HG03175 (cell line): ENCODE measurements around the gene EIF1.
"Not testable (repeated sequence)": the region's sequence is repeated elsewhere in the genome, so short reads cannot be mapped to it uniquely, and the experiment has no call there.

ENCODE experiments used
- ATAC-seq: cut with Tn5 transposase; IDR thresholded peaks from one replicate; pipeline ENCODE4 v1.9.1; 2021; ENCODE audit warnings: mild to moderate bottlenecking, moderate library complexity; ENCODE audit not compliant: unreplicated experiment

Gene EIF1

DNA sequence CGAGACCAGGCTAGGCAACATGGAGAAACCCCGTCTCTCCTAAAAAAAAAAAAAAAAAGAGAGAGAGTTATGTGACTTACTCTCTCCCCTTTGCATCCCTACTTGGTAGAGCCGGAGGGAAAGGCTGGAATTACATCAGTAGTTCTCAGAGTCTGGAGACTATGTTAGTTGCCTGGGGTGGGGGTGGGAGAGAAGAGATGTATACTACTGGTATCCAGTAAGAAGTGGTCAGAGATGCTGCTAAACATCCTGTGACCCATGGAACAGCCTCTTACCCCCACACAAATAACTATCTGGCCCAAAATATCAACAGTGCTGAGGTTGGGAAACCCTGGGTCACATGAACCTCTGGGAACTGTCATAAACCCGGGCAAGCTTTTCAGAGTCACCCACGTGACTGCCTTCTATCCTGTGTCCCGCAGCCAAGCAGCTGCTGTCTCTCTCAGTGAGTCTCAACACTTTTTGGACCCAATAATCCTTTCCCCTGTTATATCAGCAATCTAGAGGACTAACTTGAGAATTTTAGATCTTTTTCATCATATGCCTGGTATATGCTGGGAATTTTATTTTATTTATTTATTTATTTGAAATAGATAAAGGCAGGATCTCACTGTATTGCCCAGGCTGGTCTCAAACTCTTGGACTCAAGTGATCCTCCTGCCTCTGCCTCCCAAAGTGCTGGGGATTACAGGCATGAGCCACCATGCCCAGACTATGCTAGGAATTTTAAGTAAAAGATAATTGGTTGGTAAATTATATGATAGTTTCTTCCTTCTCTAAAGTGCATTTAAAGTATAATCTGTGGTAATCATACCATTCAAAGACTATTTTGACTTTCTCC, 8.7 kb downstream of the EIF1 start:
- ATAC-seq = no peak

DNA sequence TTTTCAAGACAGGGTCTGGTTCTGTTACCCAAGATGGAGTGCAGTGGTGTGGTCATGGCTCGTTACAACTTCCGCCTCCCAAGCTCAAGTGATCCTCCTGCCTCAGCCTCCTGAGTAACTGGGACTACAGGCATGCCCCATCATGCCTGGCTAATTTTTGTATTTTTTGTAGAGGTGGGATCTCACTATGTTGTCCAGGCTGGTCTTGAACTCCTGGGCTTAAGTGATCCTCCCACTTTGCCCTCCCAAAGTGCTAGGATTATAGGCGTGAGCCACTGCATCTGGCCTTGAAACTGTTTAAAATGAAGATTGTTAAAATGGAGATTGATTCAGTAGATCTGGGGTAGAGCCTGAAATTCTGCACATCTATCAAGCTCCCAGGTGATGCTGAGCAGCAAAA, 12.2 kb downstream of the EIF1 start:
- not testable (repeated sequence) for ATAC-seq

DNA sequence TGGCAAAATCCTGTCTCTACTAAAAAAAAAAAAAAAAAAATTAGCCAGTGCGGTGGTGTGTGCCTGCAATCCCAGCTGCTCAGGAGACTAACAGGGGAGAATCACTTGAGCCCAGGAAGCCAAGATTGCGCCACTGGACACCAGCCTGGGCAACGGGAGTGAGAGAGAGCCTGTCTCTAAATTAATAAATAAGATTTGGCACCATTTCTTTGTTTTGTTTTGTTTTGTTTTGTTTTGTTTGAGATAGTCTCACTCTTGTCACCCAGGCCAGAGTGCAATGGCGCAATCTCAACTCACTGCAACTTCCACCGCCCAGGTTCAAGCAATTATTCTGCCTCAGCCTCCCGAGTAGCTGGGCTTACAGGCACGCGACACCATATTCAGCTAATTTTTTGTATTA, 14.0 kb downstream of the EIF1 start:
- no peak for ATAC-seq

DNA sequence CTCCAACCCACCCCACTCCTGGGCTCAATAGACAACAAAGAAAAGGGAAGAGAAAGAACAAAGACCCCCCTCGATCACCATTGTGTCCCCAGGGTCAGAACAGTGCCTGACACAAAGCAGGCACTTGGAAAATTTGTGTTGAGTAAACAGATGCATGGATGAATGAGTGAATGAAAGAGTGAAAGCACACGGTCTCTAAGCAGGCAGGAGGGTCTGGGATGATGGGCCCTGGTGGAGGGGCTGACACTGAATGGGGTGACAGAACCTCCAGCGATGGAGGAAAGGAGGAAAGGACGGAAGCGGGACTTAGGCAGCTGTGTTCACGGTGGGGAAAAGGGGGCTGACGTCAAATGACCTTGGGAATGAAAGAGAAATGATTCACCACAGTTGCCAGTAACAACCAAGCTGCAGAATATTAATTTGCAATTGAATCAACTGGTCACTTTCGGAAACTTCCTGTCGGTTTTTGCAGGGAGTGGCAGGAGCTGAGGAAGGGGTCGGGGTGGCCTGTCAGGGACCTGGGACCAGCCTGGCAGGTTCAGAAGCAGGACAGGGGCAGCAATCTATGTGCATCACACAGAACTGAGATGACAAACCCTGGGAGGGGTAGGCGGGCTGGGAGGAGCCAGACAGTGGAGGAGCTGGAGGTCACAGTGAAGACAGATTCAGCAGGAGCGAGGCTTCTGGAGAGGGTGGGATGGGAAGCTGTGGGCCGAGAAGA, 16.7 kb downstream of the EIF1 start:
- ATAC-seq = no peak

DNA sequence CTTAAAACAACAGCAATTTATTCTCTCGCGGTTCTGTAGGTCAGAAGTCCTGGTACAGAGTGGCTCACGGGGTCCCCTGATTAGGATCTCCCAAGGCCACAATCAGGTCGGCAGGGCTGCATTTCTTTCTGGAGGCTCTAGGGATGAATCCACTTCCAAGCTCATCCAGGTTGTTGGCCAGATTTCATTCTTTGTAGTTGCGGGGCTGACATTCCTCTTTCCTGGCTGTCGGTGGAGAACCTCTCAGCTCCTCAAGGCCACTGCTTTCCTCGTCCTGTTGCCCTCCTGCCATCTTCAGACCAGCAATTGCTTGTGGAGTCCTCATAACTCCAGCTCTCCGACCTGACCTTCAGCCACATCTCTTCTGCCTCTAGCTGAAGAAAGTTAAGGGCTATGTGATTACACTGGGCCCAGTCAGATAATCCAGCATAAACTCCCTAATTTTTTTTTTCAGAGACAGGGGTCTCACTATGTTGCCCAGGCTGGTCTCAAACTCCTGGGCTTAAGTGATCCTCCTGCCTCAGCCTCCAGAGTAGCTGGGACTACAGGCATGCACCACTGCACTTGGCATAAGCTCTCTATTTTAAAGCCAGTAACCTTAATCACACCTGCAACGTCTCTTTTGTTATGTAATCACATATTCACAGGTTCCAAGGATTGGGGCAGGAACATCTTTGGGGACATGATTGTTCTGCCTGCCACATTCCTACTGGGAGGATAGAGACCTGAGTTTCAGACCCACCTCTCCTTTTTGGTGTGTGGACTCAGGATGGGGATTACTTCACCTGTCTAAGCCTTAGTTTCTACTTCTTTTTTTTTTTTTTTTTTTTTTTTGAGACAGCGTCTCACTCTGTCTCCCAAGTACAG, 19.4 kb downstream of the EIF1 start:
- ATAC-seq = no peak

DNA sequence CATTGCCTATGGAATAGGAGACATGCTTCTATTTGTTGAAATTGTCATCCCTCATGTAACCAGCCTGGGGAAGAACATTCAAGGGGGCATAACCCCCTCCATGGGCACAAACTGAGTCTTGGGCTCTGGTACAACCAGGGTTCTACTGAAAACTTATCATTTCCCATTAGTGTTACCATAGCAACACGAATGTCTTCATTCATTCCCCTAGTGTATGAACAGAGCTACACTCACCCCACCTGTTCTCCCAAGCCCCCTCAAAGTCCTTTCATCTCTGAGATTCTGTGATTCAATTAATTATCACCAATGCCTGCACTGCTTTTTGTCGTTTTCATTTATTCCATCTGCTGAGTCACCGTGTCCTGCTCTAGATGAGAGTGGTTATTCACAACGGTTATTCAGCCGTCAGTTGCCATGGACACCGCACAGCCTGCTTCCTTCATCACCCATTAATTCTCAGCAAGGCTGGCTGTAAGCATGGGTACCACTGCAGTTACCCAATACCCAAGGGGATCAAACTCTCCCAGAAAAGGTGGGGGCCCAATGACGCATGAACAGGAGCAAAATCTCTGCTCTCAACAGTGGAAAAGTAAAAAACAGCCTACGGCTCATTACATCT, 21.9 kb downstream of the EIF1 start:
- no peak for ATAC-seq

DNA sequence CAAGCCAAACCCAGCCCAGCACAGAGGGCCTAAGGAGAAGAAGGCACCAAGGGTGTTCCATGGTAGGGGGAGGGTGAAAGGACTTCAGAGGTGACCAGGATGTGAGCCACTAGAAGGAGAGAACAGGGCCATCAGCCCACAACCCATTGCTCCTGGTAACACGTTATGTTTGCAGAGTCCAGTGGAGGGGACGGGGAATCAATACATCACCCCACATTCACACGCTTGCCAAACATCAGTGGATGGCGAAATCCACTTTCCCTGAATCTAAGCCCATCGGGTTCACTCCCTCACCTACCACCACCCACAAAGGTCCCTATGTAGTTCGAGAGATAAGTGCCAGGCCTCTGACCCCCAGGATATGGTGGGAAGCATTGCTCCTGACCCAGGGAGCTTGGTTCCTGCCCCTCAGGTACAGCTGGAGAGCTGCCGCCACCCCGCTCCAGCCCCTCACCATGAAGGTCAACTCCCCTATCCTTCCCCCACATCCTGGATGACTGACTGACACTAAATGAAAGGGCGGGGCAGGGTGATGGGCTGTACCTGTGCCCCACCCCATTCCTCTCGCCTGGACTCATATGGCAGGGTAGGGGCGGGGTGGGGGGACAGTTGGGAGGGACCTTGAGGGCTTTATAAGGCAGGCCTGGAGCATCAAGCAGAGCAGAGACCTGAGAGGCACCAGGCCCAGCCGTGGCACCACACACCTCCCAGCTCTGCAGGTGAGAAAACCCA, 23.1 kb downstream of the EIF1 start, which contains the start of gene GAST:
Gene GAST (plus strand): TSS at position 663 of the 732 bp plus-strand sequence. CDS start 3,106 bp downstream, outside the sequence.
- no peak for ATAC-seq

DNA sequence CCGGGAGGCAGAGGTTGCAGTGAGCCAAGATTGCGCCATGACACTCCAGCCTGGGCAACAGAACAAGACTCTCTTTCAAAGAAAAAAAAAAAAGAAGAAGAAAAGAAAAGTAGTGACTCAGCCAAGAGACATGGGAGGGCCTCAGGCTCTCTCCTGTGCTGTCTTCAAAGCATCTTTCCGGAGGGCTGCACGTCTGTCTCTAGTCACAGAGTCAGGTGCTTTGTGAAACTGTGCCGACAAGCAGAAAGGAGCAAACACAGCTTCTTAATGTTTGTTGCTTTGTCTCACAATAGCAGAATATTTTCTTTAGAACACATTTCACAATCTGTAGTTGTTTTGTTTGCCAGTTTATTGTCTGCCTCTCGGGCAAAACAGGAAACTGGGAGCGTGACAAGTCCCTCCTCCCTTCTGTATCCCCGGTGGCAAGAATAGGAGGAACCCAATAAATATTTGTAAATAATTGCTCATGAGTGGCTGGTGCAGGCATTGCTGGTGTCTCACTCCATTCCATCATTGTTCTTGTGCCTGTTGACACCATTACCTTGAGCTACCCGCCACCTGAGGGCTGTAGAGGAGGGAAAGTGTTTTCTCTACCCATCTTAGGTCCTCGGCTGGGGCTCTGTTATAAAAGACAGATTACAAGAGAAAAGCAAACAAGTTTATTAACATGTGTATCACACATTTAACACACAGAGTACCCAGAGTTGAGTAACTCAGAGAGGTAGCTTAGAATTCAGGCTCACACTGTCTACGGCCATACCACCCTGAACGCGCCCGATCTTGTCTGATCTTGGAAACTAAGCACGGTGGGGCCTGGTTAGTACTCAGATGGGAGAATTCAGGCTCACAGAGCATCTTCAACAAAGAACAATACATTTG, 29.0 kb downstream of the EIF1 start:
- ATAC-seq = no peak

DNA sequence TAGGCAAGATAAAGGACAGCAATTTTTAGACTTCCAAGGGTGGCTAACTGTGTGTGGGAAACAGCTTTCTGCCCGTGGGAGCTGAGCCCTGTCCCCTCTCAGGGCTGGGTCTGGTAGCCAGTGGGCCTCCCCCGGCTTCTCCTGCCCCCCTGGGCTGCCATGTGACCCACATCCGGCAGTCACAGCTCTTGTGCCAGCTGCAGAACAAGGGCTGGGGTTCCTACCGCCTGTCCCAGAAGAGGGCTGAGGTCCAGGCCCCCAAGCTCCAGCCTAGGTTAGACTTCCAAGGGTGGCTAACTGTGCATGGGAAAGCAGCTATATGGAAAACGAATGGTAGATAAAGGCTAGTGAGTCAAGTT, 29.6 kb downstream of the EIF1 start:
- no peak for ATAC-seq

DNA sequence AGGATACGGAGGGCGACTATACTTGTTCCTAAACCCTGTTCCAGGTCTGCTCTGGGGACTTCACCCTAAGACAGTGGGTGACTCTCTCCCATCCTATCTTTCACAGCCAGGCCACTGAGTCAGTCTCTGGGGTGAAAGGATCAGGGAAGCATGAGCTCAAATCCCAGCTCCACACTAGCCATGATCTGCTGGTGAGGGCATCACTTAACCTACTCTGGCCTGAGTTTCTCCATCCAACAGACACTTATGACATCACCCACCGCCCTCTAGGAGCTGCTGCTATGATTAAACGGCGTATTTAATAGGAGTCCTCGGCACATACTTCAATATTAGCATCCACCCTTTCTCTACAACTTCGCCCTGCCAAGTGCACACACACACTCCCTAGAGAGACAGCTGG, 33.5 kb downstream of the EIF1 start:
- no peak for ATAC-seq

DNA sequence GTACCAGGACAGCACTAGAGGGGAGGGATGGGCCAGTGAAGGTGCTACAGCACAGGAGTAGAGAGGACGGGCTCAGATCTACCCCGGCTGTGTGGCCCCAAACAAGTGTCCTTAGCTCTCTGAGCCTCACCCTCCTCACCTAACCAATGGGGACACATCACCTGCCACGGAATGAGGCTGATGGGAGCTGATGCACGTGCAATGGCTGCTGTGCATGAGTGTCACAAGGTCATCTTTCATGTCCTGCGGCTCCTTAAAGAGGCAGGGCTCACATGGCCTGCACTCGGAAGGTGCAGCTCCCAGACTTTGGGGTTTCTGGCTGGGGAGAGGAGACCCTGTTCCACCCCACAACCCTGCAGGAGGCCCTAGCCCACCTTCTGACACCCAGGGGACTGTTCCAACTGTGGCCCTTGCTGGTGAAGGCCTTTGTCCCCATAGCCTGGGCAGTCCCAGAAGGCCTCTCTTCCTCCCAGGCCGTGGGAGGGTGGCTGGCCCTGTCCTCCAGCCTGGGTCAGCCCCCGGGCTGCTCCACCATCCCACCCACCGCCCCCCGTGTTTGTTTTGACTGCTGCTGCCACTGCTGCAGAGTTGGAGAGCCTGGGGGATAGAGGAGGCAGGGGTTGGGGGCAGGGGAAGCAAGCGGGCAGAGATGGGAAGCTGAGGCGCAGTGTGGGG, 35.3 kb downstream of the EIF1 start:
- ATAC-seq = no peak

DNA sequence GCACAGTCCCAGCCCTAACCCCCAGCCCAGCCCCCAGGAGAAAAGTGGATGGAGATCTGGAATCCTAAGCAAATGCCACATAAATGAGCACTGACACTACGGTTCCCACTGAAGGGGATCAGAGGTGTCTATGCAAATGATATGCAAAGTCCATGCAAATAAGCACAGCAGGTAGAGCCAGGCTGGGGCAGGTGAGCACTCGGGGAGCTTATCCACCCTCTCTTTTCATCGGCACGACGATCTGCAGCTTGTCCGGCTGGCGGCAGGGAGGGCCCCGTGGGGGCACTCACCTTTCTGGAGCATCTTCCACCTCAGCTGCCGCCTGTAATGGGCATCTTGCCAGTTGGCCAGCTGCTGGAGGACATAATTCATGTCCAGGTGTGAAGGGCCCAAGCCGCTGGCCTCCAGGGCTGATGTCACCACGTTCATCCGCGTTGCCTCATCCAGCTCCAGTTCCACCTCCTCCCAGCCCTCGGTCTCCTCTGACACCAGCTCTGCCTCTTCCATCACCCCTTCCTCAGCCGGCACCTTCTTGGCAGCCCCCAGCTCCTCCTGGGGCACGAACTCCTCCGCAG, 35.9 kb downstream of the EIF1 start:
- ATAC-seq = no peak

DNA sequence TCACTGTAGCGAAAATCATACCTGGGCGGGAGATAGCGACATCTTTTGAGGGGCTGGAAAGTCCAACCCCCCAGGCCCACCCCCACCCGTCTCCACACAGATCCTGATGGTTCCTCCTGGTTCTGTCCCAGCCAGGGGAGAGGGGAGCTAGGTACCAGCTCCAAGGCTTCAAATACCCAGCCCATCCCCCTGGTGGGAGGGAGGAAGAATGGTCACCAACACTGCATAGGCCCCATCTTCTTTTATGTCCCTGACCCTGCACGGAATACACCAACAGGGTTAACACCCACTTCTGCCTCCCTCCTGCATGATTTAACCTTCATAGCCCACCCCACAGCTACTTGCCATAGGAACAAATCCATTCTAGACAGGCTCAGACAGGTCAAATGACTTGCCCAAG, 36.4 kb downstream of the EIF1 start:
- ATAC-seq = no peak

DNA sequence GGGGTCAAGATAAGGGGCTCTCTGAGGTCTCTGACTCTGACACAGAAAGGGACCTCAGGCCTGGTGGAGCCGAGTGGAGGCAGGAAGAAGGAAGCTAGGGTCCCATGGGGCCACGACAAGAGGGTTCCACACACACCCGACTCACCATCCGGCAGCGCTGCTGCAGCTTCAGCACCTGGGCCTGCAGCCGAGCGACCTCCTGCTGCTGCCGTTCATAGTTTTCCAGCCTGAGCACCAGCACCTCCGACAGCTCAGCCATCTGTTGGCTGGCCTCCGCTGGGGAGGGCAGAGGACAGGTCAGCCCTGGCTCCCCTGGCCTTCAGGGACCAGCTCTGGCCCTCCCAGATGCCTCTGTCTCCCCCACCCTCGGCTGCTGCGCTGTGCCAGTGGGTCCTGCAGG, 39.4 kb downstream of the EIF1 start:
- no peak for ATAC-seq

DNA sequence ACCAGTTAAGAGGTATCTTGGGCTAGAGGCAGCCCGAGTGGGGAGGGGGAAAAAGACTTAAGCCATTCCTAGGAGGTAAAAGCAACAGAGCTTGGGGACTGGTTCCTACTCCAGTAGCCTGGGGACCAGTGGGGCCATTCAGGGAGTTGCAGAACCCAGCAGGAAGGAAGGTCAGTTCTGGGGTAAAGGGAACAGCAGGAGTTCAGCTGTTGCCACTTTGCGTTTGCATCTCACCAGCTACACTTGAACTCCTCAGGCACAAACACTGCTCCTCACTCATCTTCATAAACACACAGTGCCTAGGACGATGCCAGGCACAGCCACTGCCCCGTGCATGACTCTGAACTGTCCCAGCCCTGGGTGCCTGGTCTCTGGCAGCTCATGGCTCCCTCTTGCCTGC, 41.8 kb downstream of the EIF1 start:
- no peak for ATAC-seq

DNA sequence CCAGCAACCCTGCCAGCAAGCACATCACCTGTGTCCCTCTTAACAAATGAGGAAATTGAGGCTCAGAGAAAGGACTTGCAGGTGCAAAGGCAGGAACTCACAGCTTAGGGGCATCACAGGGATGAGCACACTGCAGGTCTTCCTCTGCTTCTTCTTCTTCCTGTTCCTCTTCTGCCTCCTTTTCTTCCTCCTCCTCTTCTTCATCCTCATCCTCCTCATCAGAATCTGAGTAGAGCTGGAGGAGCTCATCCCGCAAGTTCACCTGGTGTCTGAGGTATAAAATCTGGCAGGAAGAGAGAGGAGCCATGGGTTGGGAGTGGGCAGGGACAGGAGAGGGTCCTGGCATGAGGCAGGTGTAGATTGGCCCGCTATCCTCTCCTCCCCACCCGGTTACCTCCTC, 43.2 kb downstream of the EIF1 start:
- ATAC-seq = no peak

DNA sequence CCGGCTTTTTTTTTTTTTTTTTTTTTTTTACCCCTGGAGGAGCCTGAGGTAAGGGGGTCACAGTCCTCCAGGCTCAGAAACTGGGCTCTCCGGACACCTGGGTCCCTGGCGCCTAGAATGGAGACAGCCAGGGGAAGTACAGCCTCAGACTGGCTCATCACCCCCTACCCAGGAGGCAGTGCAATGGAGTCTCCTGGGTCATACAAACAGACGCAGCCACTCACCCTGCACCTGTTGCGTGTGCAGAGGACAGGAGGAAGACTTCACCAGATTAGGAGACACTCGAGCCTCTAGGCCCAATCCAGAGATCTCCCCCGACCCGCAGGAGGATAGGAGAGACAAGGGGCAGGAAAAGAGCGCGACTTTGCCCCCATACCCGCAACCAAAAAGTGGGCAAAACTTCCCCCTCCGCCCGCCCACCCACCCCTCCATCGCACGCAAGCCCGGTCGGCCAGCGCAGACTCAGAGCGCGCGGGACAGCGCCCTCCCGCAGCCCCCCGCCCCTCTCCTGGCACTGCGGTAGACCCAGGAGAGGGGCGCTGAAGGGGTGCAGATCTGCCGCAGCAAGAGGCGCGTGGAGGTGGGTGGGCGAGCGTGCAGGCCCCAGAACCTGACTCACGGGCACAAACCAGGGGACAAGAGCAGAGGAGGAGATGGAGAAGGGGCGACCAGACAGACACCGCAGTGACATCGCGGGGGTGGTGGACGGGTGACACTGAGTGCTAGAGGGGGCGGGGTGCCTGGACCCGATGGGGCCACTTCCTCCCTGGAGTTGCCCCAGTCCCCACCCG, 44.9 kb downstream of the EIF1 start:
- no peak for ATAC-seq
